NCI-H446 treated with DMSO at 0.1 percent for 48 hours (cell line): ENCODE data around the gene PCNP.
"Not testable (repeated sequence)": the region's sequence is repeated elsewhere in the genome, so short reads cannot be mapped to it uniquely, and the experiment has no call there.

ENCODE experiments used
- DNase-seq: peaks from one replicate; lab custom pipeline; 2025; lab: John Stamatoyannopoulos, UW

Gene PCNP

GRCh38 chr3:101567528-101568317 is 6.3 kb upstream of the PCNP start:
- DNase-seq, result no peak

- DNase-seq, result no peak
Measured at GRCh38 chr3:101571028-101571895, 2.7 kb upstream of the PCNP start.

DNA sequence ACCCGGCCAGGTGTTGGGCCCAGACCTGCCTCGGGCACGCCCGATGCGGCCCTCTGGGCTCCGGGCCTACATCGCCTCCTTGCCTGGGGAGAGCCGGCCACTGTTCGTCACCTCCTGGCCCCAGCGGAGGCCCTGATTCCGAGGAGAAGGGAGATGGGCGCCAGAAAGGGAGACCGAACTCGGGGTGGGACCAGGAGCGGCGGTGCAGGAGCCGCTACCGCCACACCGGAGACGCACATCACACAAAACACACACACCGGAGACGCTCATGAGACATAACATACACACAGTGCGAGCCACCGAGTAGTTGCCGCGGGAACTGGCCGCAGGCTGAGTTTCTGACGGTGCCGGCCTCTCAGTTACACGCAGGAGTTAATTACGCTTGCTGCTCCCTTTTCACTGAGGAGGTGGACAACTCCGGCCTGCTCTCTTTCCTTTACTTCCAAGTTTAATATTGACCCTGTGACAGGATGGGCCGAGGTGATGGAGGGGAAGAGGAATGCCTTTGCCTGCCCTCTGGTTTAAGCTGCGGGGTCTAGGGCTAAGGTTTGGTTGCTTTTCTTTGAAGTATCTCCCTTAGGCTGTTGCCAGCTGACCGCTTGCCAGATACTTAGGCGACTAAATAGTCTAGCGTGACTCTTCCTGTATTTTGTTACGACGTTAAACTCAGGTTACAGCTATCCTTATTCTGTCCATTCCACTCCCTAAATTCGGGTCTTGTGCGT is 570 bp downstream of the PCNP start:
- DNase-seq, result peak; percentile 14

DNA sequence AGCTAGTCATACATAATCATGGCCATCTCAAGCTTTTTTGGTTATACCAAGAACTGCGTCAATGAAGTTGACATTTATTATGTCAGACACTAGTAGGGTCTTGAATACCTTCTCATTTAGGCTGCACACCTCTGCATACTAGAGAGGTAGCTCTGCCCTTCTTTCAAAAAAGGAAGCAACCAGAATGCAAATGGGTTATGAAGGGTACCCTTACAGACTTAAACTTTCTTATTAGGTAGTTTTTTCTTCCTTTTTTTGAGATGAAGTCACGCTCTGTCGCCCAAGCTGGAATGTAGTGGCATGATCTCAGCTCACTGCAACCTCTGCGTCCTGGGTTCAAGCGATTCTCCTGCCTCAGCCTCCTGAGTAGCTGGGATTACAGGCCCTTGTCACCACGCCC is 3.3 kb downstream of the PCNP start:
- no peak for DNase-seq

DNA sequence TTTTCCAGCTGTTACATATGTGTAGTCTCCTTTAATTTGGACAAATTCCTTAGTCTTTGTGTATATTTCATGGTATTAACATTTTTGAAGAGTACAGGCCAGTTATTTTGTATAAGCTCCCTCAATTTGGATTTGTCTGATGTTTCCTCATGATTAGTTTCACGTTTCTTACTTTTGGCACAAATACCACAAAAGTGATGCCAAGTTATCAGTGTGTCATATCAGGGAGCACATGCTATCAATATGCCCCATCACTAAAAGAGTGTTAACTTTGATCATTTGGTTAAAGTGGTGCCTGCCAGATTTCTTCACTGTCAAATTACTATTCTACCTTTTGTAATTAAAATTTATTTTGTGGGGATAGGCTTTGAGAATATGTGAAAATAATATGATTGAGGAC is 14.6 kb downstream of the PCNP start:
- DNase-seq, result no peak

DNA sequence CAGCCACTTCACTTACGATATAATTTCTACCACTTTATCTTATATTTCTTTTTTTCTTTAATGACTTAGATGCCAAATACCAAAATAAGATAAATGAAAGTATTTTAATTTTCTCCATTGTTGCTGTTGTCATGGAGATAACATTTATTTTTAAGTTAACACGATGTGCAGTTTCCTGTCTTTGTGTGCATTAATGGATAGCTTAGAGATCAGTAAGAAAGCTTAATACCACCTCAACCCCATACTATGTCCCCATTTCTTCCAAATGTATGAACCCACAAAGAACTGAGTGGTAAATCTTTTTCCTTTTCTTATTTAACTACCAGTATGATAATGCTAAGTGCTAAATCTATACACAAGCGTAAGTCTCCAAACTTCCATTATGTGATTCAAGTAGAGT is 17.1 kb downstream of the PCNP start:
- no peak for DNase-seq

DNA sequence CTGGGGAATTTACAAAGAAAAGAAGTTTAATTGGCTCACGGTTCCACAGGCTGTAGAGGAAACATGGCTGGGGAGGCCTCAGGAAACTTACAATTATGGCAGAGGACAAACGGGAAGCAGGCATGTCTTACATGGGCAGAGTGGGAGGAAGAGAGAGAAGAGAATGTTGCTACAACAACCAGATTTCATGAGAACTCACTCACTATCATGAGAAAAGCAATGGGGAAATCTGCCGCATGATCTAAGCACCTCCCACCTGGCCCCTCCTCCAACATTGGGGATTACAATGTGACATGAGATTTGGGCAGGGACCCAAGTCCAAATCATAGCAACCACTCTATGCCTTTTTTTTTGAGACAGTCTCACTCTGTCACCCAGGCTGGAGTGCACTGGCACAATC is 28.8 kb downstream of the PCNP start:
- DNase-seq, result no peak

GRCh38 chr3:101603184-101603583 is 29.2 kb downstream of the PCNP start:
- no peak for DNase-seq

GRCh38 chr3:101605398-101605797 is 31.4 kb downstream of the PCNP start:
- DNase-seq, result not testable (repeated sequence)

DNA sequence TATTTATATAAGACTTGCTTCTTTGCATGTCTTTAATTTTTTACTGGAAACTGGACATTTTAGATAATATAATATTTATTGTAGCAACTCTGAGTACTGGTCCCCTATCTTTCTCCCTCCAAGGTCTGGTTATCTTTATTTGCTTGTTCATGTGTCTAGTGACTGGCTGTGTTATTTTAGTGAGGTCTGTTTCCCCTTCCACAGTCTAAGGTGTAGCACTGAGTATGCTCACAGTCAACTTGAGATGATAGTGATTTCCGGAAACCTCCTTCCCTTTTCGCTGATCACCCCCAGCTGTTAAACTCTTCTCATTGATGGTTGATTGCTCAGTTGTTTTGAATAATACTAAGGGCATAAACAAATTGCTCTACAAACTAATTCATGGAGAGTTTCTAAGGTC is 37.0 kb downstream of the PCNP start:
- no peak for DNase-seq

DNA sequence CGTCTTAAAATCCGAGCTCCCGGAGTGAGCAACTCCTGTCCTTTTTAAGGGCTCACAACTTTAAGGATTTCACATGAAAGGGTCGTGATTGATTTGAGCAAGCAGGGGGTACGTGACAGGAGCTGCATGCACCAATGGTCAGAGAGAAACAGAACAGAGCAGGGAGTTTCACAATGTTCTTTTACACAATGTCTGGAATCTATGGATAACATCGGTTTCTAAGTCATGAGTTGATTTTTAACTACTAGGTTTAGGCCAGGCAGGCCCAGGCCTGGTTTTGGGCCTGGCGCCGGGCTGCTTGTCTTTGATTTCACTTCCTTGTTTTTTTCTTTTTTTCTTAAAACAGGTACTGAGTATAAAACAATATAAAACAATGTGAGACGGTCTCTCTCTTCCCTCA is 39.0 kb downstream of the PCNP start:
- DNase-seq, result not testable (repeated sequence)

GRCh38 chr3:101615525-101615924 is 41.5 kb downstream of the PCNP start:
- no peak for DNase-seq

- no peak for DNase-seq
Measured at GRCh38 chr3:101617478-101617877, 43.5 kb downstream of the PCNP start.

DNA sequence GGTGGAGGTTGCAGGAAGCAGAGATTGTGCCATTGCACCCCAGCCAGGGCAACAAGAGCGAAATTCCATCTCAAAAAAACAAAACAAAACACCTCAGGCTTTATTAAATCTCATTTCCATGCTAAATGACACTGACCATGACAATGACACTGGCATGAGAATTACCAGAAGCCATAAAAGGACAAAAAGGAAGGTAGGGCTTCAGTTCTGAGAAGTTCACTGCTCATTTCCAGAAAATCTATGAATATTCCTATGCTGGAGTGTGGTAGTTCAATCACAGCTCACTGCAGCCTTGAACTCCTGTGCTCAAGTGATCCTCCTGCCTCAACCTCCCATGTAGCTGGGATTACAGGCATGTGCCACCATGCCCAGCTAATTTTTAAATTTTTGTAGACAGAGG is 44.7 kb downstream of the PCNP start:
- no peak for DNase-seq

GRCh38 chr3:101619734-101620133 is 45.8 kb downstream of the PCNP start:
- no peak for DNase-seq

DNA sequence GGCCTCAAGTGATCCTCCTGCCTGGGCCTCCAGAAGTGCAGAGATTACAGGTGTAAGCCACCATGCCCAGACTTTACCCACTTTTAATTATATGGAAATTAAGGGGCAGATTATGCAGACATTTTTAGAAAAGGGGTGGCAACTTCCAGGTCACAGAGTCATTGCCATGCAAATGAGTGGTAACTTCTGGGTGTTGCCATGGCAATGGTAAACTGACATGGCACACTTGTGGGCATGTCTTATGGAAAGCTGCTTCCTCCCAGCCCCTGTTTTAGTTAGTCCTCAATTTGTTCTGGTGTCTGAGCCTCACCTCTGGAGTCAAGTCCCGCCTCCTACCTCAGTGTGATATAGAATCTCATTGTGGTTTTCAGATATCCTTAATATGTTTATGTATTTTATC is 49.7 kb downstream of the PCNP start:
- DNase-seq, result no peak

DNA sequence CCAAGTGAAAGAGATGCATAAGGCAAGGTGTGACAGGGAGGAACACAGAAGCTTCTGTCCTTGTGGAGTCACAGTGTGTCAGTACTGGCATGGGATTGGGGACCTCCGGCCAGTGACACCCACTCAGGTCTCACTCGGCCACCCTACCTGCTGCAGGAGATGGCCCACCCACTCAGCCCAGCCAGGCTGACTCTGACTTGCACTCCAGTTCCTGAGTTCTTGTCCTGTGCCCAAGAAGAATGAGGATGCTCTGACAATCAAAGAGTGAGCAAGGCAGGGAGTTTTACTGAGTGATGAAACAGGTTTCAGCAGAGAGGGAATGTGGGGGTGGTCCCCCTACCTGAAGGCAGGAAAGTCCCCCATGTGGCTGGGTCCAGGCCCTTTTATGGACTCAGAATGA is 50.9 kb downstream of the PCNP start:
- no peak for DNase-seq

- no peak for DNase-seq
Measured at GRCh38 chr3:101625879-101626278, 51.9 kb downstream of the PCNP start.

GRCh38 chr3:101629219-101629618 is 55.2 kb downstream of the PCNP start:
- no peak for DNase-seq

DNA sequence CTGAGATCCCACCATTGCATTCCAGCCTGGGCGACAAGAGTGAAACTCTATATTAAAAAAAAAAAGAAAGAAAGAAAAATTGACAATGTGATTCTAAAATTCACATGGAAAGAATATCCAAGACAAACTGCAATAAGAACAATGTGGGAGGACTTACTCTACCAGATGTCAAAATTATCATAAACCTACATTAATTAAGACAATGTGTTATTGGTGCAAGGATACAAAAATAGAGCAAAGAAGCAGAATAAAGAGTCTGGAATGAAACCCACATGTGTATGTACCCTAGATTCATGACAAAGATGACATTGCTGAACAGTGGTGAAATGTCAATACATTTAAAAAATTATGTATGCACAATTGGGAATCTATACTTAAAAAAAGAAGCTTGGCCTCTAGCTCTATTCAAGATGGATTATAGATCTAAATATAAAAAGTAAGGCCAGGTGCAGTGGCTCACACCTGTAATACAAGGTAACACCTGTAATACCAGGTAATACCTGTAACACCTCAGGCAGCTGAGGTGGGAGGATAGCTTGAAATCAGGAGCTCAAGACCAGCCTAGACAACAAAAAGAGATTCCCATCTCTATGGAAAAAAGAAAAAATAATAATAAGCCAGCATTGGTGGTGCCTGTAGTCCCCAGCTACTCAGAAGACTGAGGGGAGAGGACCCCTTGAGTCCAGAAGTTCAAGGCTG is 57.3 kb downstream of the PCNP start:
- DNase-seq, result no peak

DNA sequence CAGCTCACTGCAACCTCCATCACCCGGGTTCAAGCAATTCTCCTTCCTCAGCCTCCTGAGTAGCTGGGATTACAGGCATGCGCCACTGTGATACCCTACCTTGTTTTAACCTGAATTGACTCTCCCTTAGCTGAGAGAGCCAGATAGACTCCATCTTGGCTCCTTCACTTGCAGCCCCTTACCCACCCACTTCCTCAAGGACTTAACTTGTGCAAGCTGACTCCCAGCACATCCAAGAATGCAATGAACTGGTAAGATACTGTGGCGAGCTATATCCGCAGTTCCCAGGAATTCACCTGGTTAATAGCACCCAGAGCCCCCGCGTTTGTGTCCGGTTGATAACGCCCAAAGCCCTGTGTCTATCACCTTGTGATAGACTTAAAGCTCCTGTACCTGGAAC is 58.0 kb downstream of the PCNP start:
- DNase-seq, result not testable (repeated sequence)

- DNase-seq, result no peak
Measured at GRCh38 chr3:101632586-101632985, 58.6 kb downstream of the PCNP start.
